SJCRH30 (cell line): ENCODE data around the gene PMM2. TPM values are rescaled to one million over a fixed set of nuclear protein-coding genes. Genes with fewer than 3 reads are reported as not detected.
"Not testable (repeated sequence)": the region's sequence is repeated elsewhere in the genome, so short reads cannot be mapped to it uniquely, and the experiment has no call there.

Experiments
- DNase-seq, 2 experiments: peaks; one replicate each; pipeline ENCODE4 v3.0.0-alpha.2; 2015 to 2020
- H3K27ac ChIP-seq: fragments of 250-450 bp; sonication (Bioruptor Pico); 2 replicates; pipeline ENCODE4 v1.5.1; 2020; ENCODE audit warnings: mild to moderate bottlenecking, moderate library complexity
- H3K27me3 ChIP-seq: fragments of 250-450 bp; sonication (Bioruptor Pico); 2 replicates; pipeline ENCODE4 v1.5.1; 2020; ENCODE audit warnings: mild to moderate bottlenecking, moderate library complexity
- H3K36me3 ChIP-seq: fragments of 250-450 bp; sonication (Bioruptor Pico); 2 replicates; pipeline ENCODE4 v1.5.1; 2020; ENCODE audit warnings: mild to moderate bottlenecking, moderate library complexity
- H3K4me1 ChIP-seq: fragments of 250-450 bp; sonication (Bioruptor Pico); 2 replicates; pipeline ENCODE4 v1.5.1; 2020; ENCODE audit warnings: mild to moderate bottlenecking, moderate library complexity
- H3K4me3 ChIP-seq: fragments of 250-450 bp; sonication (Bioruptor Pico); 2 replicates; pipeline ENCODE4 v1.5.1; 2020; ENCODE audit warnings: mild to moderate bottlenecking, moderate library complexity
- H3K9me3 ChIP-seq: fragments of 250-450 bp; sonication (Bioruptor Pico); replicated peaks from 2 replicates; pipeline ENCODE4 v1.5.1; 2020; ENCODE audit warnings: mild to moderate bottlenecking, moderate library complexity
- total RNA-seq: library from RNA; depleted of rRNA; stranded (reverse); fragments of >200 nt; shearing (Covaris generic); gene quantifications from 2 replicates; pipeline ENCODE4 v1.2.3, GENCODE V29; 2014

Gene PMM2
- total RNA-seq, 1 experiment from 2014 or later, result 40.3 TPM

DNA sequence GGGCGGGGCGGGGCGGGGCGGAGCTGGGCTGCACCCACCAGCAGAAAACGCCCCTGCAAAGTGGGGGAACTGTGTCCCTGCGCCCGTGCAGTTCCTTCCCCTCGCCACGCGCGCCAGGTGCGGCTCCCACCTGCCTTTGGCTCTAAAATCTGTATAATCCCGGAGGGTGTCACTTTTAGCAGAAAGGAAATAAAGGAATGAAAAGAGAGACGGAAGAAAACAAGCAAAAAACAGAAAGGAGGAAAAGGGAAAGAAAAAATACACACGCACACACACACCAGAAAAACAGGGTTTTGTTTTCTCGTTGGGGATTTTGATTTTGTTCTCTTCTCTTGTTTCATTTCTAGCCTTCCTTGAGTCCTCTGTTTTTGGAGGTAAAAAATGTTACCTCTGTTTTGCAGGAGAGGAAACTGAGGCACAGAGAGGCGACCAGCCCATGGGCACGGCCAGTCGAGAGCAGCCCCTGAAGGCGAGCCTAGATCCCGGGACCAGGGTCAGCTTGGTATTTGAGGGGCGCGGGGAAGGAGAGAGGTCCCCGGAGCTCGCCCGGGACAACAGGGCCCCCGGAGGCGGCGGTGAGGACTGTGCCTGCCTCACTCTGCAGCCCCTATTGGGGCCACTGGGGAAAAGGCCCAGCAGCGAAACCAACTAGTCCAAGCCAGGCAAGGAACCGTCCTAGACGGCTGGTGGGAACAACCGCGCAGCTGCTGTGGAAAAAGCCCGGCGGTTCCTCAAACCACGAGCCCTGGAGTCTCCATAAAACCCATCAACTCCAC is 71.8 kb downstream of the PMM2 start:
- Histone ChIP-seq H3K4me3 (peak overlapping the region; percentile 94), H3K27ac (peak overlapping the region; percentile 39)
- DNase-seq, result peak; percentile 60 to 65

DNA sequence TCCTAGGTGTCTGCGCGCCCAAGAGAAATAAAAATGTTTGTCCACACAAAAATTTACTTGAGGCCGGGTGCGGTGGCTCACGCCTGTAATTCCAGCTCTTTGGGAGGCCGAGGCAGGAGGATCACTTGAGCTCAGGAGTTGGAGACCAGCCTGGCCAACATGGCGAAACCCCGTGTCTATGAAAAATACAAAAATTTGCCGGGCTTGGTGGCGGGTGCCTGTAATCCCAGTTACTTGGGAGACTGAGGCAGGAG is 72.3 kb downstream of the PMM2 start:
- H3K4me1 ChIP-seq, result peaks cover 21% of the 10 kb centered on the region
- H3K9me3 ChIP-seq, H3K36me3 ChIP-seq, H3K4me3 ChIP-seq, DNase-seq, H3K27ac ChIP-seq, H3K27me3 ChIP-seq: not testable (repeated sequence)

More for the DNA sequence above, 71.8 kb downstream of the PMM2 start:
- peaks cover 4% of the 10 kb centered on the region for H3K36me3 ChIP-seq
- no peaks in the 10 kb centered on the region for H3K9me3 ChIP-seq
- peaks cover 23% of the 10 kb centered on the region for H3K4me1 ChIP-seq
- H3K27me3 ChIP-seq, result no peaks in the 10 kb centered on the region

DNA sequence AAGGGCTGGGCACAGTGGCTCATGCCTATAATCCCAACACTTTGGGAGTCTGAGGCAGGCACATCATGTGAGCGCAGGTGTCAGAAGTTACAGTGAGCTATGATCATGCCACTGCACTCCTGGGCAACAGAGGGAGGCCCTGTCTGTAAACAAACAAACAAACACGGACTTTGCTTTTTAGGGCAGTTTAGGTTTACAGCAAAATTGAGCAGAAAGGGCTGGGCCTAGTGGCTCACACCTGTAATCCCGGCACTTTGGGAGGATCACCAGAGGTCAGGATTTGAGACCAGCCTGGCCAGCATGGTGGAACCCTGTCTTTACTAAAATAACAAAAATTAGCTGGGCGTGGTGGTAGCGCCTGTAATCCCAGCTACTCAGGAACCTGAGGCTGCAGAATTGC is 74.4 kb downstream of the PMM2 start:
- H3K4me3 ChIP-seq, result no peak overlapping the region
- H3K27me3 ChIP-seq, result no peaks in the 10 kb centered on the region
- peaks cover 8% of the 10 kb centered on the region; the same call in 1 of the 2 replicates for H3K4me1 ChIP-seq
- DNase-seq, result no peak
- H3K27ac ChIP-seq, result no peak overlapping the region
- H3K9me3 ChIP-seq, result no peaks in the 10 kb centered on the region
- H3K36me3 ChIP-seq, result no peaks in the 10 kb centered on the region

- H3K27ac ChIP-seq, result no peak overlapping the region
- no peaks in the 10 kb centered on the region for H3K9me3 ChIP-seq
- H3K36me3 ChIP-seq, result no peaks in the 10 kb centered on the region
- no peaks in the 10 kb centered on the region for H3K27me3 ChIP-seq
- no peak for DNase-seq
- peaks cover 10% of the 10 kb centered on the region; the same call in 1 of the 2 replicates for H3K4me1 ChIP-seq
- no peak overlapping the region for H3K4me3 ChIP-seq
These were observed 75.6 kb downstream of the PMM2 start for GRCh38 chr16:8872967-8873865.

DNA sequence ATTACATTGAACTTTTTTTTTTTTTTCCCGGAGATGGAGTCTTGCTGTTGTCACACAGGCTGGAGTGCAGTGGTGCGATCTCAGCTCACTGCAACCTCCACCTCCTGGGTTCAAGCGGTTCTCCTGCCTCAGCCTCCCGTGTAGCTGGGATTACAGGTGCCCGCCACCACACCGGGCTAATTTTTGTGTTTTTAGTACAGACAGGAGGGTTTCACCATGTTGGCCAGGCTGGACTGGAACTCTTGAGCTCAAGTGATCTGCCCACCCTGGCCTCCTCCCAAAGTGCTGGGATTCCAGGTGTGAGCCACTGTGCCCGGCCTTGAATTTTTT is 76.2 kb downstream of the PMM2 start:
- not testable (repeated sequence) for DNase-seq, H3K27me3 ChIP-seq, H3K36me3 ChIP-seq, H3K9me3 ChIP-seq, H3K4me3 ChIP-seq, H3K27ac ChIP-seq
- H3K4me1 ChIP-seq, result peaks cover 16% of the 10 kb centered on the region

- Histone ChIP-seq H3K4me3 (no peak overlapping the region), H3K4me1 (peaks cover 16% of the 10 kb centered on the region), H3K27me3 (no peaks in the 10 kb centered on the region), H3K36me3 (no peaks in the 10 kb centered on the region), H3K27ac (no peak overlapping the region), H3K9me3 (no peaks in the 10 kb centered on the region)
- DNase-seq, result no peak
These were observed 76.7 kb downstream of the PMM2 start for GRCh38 chr16:8874388-8874787.

DNA sequence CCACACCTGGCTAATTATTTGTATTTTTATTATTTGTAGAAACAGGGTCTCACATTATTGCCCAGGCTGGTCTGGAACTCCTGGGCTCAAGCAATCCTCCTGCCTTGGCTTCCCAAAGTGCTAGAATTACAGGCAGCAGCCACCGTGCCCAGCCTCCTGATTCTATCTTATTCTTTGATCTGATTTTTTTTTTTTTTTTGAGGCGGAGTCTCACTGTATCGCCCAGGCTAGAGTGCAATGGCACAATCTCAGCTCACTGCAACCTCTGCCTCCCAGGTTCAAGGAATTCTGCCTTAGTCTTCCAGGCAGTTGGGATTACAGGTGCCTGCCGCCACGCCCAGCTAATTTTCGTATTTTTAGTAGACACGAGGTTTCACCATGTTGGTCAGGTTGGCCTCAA is 77.7 kb downstream of the PMM2 start:
- not testable (repeated sequence) for H3K4me3 ChIP-seq
- peaks cover 16% of the 10 kb centered on the region for H3K4me1 ChIP-seq

GRCh38 chr16:8877894-8878522 is 80.4 kb downstream of the PMM2 start:
- Histone ChIP-seq H3K27ac (peak overlapping the region; percentile 5; the same call in 1 of the 2 replicates), H3K27me3 (no peaks in the 10 kb centered on the region), H3K4me1 (peaks cover 8% of the 10 kb centered on the region)

More for the DNA sequence above, 77.7 kb downstream of the PMM2 start:
- not testable (repeated sequence) for DNase-seq, H3K36me3 ChIP-seq, H3K27ac ChIP-seq, H3K27me3 ChIP-seq, H3K9me3 ChIP-seq

DNA sequence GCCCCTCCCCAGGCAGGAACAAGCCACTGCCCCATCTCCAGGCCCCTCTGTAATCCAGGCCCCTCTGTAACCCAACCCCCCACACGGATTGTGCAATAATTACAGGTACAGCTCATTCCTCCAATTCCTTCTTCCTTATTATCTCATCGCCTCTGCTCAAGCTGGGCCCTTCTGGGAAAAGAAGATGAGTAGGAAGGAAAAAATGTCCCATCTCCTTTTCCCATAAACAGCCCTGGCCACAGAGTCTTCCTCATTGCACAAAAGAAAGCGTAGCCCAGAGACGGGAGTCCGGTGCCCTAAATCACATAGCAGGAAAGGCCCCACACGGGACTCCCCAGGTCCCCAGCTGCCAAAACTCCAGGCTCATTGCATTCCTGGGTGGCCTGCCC is 80.9 kb downstream of the PMM2 start:
- H3K36me3 ChIP-seq, result no peaks in the 10 kb centered on the region
- H3K27ac ChIP-seq, result peak overlapping the region; percentile 5; the same call in 1 of the 2 replicates
- H3K27me3 ChIP-seq, result no peaks in the 10 kb centered on the region
- peaks cover 9% of the 10 kb centered on the region for H3K4me1 ChIP-seq
- H3K9me3 ChIP-seq, result no peaks in the 10 kb centered on the region
- H3K4me3 ChIP-seq, result no peak overlapping the region
- DNase-seq, result peak in 1 of 2 experiments; percentile 39

More at GRCh38 chr16:8877894-8878522, 80.4 kb downstream of the PMM2 start:
- Histone ChIP-seq H3K36me3 (no peaks in the 10 kb centered on the region), H3K4me3 (no peak overlapping the region), H3K9me3 (no peaks in the 10 kb centered on the region)
- peak in 1 of 2 experiments; percentile 42 for DNase-seq

GRCh38 chr16:8880839-8881510 is 83.3 kb downstream of the PMM2 start:
- H3K4me1 ChIP-seq, result peaks cover 30% of the 10 kb centered on the region
- H3K36me3 ChIP-seq, result no peaks in the 10 kb centered on the region
- no peaks in the 10 kb centered on the region for H3K9me3 ChIP-seq
- no peaks in the 10 kb centered on the region for H3K27me3 ChIP-seq
- DNase-seq, result no peak
- H3K27ac ChIP-seq, result no peak overlapping the region
- H3K4me3 ChIP-seq, result no peak overlapping the region

- Histone ChIP-seq H3K4me3 (no peak within 1 kb of the TSS), H3K27me3 (no peaks in the 10 kb centered on the region), H3K4me1 (peaks cover 42% of the 10 kb centered on the region), H3K9me3 (no peaks in the 10 kb centered on the region), H3K36me3 (no peaks in the 10 kb centered on the region), H3K27ac (no peak within 1 kb of the TSS)
- no peak for DNase-seq
These were observed 84.5 kb downstream of the PMM2 start, which contains the start of gene LITAFD for GRCh38 chr16:8882041-8882617. Gene LITAFD (plus strand): TSS chr16:8882351. CDS start chr16:8884356, 2,005 bp downstream.

- no peak for DNase-seq
- H3K27me3 ChIP-seq, result no peaks in the 10 kb centered on the region
- H3K4me3 ChIP-seq, result no peak overlapping the region
- peaks cover 45% of the 10 kb centered on the region for H3K4me1 ChIP-seq
- no peaks in the 10 kb centered on the region for H3K36me3 ChIP-seq
- no peaks in the 10 kb centered on the region for H3K9me3 ChIP-seq
- no peak overlapping the region for H3K27ac ChIP-seq
These were observed 85.2 kb downstream of the PMM2 start for GRCh38 chr16:8882725-8883377.

DNA sequence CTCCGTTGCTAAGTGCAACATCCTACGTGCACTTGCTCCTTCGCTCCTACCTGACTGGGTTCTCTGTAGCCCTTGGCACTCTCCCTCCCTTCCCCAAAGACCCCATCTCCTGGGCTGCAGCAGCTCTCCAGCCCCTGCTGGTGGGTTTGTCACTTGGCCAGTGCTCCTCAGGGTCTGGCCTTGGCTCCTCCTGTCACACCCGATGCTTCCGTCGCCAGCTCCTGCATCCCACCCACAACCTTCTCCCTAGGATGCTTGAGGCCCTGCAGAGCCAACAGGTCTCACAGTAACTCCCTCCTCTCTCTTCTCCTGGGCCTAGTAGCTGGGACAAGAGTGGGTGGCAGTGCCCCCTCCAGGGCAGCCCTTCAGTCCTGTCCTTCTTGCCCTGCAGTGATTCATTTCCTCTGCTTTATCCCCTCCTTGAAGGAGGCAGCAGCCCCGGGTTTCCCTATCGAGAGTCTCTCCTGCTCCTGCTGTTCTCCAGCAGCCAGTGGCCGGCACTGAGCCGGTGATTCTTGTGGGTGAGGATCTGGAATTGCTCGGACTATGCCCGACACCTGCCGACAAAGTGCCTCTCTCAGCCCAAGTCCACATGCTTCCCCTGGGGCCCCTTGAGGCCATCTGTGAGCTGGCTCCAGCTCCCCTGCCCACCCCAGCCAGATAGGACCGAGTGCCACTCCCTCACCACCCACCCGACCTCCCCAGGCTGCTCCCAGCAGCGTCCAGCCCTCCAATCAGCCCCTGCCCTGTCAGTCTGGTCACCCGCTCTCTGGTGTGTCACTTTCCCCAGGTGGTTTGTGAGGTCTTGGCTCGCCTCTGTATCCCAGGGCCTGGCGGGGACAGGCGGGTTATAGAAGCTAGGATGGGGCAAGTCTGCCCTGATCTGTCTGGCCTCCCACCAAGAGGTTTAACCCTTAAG is 88.3 kb downstream of the PMM2 start:
- Histone ChIP-seq H3K36me3 (peaks cover 8% of the 10 kb centered on the region), H3K9me3 (no peaks in the 10 kb centered on the region), H3K4me3 (no peak overlapping the region), H3K27ac (0 out of 2 replicates have a peak overlapping the region, but pooled peaks have one; percentile 8), H3K4me1 (peaks cover 44% of the 10 kb centered on the region), H3K27me3 (no peaks in the 10 kb centered on the region)
- peak; percentile 55 to 62 for DNase-seq
